LNCAP (cell line): ENCODE measurements around the gene KRT7.

Experiments used
- CTCF ChIP-seq: fragments of 450-650 bp; IDR thresholded peaks from 2 replicates; pipeline ENCODE4 v1.5.1; 2017; ENCODE audit warnings: mild to moderate bottlenecking

Gene KRT7

DNA sequence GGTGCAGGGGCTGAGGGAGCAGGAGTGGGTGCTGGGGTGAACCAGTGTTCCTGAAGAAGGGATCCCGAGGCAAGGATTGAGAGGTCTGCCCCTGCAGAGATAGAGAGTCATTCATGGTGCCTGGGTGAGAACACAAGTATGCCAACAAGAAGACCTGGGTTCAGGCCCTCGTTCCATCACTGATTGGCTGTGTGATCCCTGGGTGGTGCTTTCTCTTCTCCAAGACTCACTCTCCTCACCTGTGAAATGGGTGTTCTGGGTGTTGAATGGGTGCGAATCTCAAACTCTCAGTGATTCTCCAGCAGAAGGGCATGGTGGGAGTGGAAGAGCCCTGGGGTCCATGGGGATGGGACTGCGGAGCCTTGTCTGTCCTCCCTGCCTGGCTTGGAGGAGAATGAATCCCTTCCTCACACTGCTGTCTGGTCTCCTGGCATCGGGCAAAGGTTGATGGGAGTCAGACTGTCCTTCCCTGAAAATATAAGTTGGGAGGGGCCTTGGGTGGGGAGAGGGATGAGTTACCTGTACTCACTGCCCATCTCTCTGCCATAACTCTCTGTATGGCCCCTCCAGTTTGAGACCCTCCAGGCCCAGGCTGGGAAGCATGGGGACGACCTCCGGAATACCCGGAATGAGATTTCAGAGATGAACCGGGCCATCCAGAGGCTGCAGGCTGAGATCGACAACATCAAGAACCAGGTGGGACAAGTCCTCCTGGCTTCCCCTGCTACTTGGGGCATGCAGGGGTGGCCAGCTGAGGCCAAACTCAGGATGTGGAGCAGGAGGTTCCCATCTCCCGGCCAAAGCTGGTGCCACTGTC, 9.6 kb downstream of the KRT7 start:
- no peak for TF ChIP-seq CTCF

DNA sequence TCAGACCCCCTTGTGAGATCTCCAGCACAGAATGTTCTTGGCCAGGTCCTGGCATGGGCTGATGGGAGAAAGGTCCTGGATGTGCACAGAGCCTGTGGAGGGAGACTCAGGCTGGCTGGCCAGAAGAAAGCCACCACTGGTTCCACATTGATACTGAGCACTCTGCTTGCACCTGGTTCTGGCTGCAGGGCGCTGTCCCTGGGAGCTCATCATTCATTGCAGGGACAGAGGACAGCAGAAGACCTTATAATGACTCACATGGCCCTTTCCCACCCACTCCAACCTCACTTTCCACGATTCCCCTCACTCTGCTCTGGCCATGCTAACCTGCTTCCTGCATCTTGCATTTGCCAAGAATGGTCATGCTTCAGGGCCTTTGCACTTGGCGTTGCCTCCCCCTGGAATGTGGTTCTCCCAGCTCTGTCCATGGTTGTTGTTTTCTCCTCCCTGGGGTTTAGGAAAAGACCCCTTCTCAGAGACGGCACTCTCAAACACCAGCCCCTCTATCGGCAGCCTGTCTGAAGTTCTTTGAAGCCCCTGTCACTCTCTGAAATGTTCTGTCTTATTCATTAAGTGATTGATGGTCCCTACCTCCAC, 10.3 kb downstream of the KRT7 start:
- no peak for TF ChIP-seq CTCF

DNA sequence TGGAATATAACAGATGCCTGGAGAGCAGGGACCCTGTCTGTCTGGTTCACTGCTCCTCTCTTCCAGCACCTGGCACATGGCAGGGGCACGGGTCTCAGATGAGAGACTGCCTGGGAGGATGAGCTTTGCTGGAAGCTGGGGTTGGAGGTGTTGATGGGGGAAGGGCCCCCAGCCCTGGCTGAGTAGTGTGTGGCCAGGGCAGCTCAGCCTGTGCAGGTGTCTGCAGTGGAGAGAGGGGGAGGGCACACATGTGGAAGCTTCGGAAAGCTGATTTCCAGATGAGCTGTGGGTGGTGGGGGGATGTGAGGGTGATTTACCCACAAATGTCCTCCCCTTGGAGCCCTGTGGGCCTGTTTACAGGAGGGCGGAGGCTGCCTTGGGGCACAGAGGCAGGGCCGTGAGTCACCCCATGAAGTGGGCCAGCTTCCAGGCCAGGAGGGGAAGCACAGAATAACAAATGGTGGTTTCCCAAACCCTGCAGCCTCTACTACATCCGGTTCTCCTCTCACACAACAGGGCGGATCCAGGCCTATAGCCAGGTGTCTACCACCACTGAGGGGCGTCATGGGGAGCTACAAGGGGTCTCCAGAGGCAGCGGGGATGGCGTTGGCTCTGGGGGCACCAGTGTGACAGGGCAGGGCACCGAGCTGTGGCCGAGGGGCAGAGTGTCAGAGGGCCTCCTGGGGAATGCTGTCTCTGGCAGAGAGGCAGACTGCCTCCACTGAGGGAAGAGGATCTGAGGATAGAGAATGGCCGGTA, 11.0 kb downstream of the KRT7 start:
- no peak for TF ChIP-seq CTCF

GRCh38 chr12:52244615-52244994, 11.6 kb downstream of the KRT7 start:
- TF ChIP-seq CTCF: no peak

- no peak for TF ChIP-seq CTCF
These were observed 12.4 kb downstream of the KRT7 start for GRCh38 chr12:52245259-52245961.

DNA sequence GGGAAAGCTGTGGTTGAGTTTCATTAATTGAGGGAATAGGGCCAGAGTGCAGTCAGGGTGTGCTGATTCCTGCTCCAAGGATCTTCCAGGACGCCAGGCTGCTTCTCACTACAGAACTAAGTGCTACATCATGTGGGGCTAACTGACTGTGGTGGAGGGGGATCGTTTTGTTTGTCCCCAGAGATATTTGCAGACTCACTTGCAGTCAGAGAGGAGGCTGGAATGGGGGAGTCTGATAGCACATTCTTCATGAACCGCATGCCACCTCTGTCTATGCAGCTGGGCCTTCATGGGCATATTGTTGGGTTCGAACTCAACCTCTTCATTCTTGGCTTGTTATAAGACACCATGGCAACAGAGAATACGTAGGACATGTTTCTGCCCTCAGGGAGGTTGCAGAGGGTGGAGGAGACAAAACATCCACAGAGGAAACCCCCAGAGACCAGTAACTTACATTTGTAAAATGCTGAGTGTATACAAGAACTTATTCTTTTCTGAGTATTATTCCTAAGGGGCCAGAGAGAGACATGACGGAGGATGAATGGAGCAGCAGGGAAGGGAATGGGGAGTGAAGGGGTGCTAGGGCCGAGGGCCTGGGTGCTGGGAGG, 13.0 kb downstream of the KRT7 start:
- TF ChIP-seq CTCF: no peak
